Suprapubic skin (tissue), 4 donors: Measurements from ENCODE around the gene BMPR1B. TPM values are rescaled to one million over a fixed set of nuclear protein-coding genes. Genes with fewer than 3 reads are reported as not detected.

ENCODE experiments used
- DNase-seq, 2 donors: peaks; one replicate each; pipeline ENCODE4 v3.0.0-alpha.2; 2019; ENCODE audit warnings: low spot score in 2 of 2
- H3K27ac ChIP-seq: fragments of 200-600 bp; sonication (generic); one replicate; pipeline ENCODE4 v1.5.1; 2019
- H3K27me3 ChIP-seq: fragments of 200-600 bp; sonication (generic); one replicate; pipeline ENCODE4 v1.5.1; 2019
- H3K36me3 ChIP-seq: fragments of 200-600 bp; sonication (generic); one replicate; pipeline ENCODE4 v1.5.1; 2019
- H3K4me1 ChIP-seq: fragments of 200-600 bp; sonication (generic); one replicate; pipeline ENCODE4 v1.5.1; 2019
- H3K4me3 ChIP-seq: fragments of 200-600 bp; sonication (generic); one replicate; pipeline ENCODE4 v1.5.1; 2019; ENCODE audit warnings: mild to moderate bottlenecking
- H3K9me3 ChIP-seq: fragments of 200-600 bp; sonication (generic); one replicate; pipeline ENCODE4 v1.5.1; 2019
- CTCF ChIP-seq, 2 donors: fragments of 200-600 bp in 1 of 2; fragments of 450-650 bp in 1 of 2; sonication (generic) in 1 of 2; IDR thresholded peaks; one replicate each; pipeline ENCODE4 v1.5.1; 2016 to 2019; ENCODE audit warnings: antibody characterized with exemption in 2 of 2, mild to moderate bottlenecking in 1 of 2, moderate library complexity in 1 of 2
- EP300 ChIP-seq: sonication (generic); formaldehyde crosslinking; IDR thresholded peaks from one replicate; pipeline ENCODE4 v1.6.1; 2017; ENCODE audit warnings: antibody characterized with exemption
- POLR2A ChIP-seq, 2 donors: fragments of 450-650 bp; IDR thresholded peaks; one replicate each; pipeline ENCODE4 v1.6.1; 2017; ENCODE audit warnings: antibody characterized with exemption in 2 of 2, mild to moderate bottlenecking in 2 of 2, moderate library complexity in 2 of 2
- POLR2AphosphoS5 ChIP-seq, 3 donors: sonication (generic); formaldehyde crosslinking; IDR thresholded peaks; one replicate each; pipeline ENCODE4 v1.6.1; 2017; ENCODE audit warnings: antibody characterized with exemption in 3 of 3
- WGBS: methylation state at CpG from one replicate; pipeline ENCODE4 v1.1.5; 2018; 5-methylcytosine and 5-hydroxymethylcytosine counted together
- total RNA-seq, 4 donors: library from RNA; depleted of rRNA; stranded (reverse); fragments of >200 nt; gene quantifications; one replicate each; pipeline ENCODE4 v1.1.0, GENCODE V29; 2016

The BMPR1B gene
- total RNA-seq, 4 donors from 2014 or later, result 0.38 to 1.2 (median 0.75) TPM

- H3K27ac ChIP-seq, result no peak overlapping the region
- TF ChIP-seq POLR2A (IDR thresholded peaks at IDR 0.05), result no peak
- TF ChIP-seq CTCF (IDR thresholded peaks at IDR 0.05), result no peak
- no peak for TF ChIP-seq EP300
- TF ChIP-seq POLR2AphosphoS5 (IDR thresholded peaks at IDR 0.05), result no peak
- H3K36me3 ChIP-seq, result no peaks in the 10 kb centered on the region
- DNase-seq, result no peak
- H3K4me3 ChIP-seq, result no peak overlapping the region
- H3K9me3 ChIP-seq, result no peaks in the 10 kb centered on the region
- no peaks in the 10 kb centered on the region for H3K27me3 ChIP-seq
- H3K4me1 ChIP-seq, result no peaks in the 10 kb centered on the region
- 61% methylated on average over 3 of the region's 3 CpGs for WGBS
Measured at GRCh38 chr4:94957030-94957429, 199.3 kb downstream of the BMPR1B start.

GRCh38 chr4:94959307-94959706 lies 201.6 kb downstream of the BMPR1B start:
- WGBS, result 89% methylated on average over 1 of the region's 1 CpG
- Histone ChIP-seq H3K27ac (no peak overlapping the region), H3K9me3 (no peaks in the 10 kb centered on the region), H3K36me3 (no peaks in the 10 kb centered on the region), H3K27me3 (no peaks in the 10 kb centered on the region), H3K4me1 (no peaks in the 10 kb centered on the region), H3K4me3 (no peak overlapping the region)
- no peak for DNase-seq
- no peak for TF ChIP-seq CTCF (IDR thresholded peaks at IDR 0.05)
- TF ChIP-seq POLR2AphosphoS5 (IDR thresholded peaks at IDR 0.05), result no peak
- no peak for TF ChIP-seq POLR2A (IDR thresholded peaks at IDR 0.05)
- TF ChIP-seq EP300, result no peak

GRCh38 chr4:94960708-94961107 lies 203.0 kb downstream of the BMPR1B start:
- Histone ChIP-seq H3K27ac (no peak overlapping the region), H3K4me1 (no peaks in the 10 kb centered on the region), H3K27me3 (no peaks in the 10 kb centered on the region), H3K9me3 (no peaks in the 10 kb centered on the region), H3K36me3 (no peaks in the 10 kb centered on the region), H3K4me3 (no peak overlapping the region)
- no peak for DNase-seq
- no peak for TF ChIP-seq CTCF (IDR thresholded peaks at IDR 0.05)
- no peak for TF ChIP-seq POLR2AphosphoS5 (IDR thresholded peaks at IDR 0.05)
- TF ChIP-seq EP300, result no peak
- TF ChIP-seq POLR2A (IDR thresholded peaks at IDR 0.05), result no peak
- 100% methylated on average over 1 of the region's 1 CpG for WGBS

- DNase-seq, result no peak
- Histone ChIP-seq H3K9me3 (no peaks in the 10 kb centered on the region), H3K27me3 (no peaks in the 10 kb centered on the region), H3K4me1 (no peaks in the 10 kb centered on the region), H3K36me3 (no peaks in the 10 kb centered on the region), H3K27ac (no peak overlapping the region), H3K4me3 (no peak overlapping the region)
- TF ChIP-seq CTCF (IDR thresholded peaks at IDR 0.05), result no peak
- no peak for TF ChIP-seq EP300
- no peak for TF ChIP-seq POLR2A (IDR thresholded peaks at IDR 0.05)
- TF ChIP-seq POLR2AphosphoS5 (IDR thresholded peaks at IDR 0.05), result no peak
- WGBS, result 89% methylated on average over 2 of the region's 2 CpGs
Measured at GRCh38 chr4:94961420-94961819, 203.7 kb downstream of the BMPR1B start.

- TF ChIP-seq CTCF (IDR thresholded peaks at IDR 0.05) (no peak), POLR2AphosphoS5 (IDR thresholded peaks at IDR 0.05) (no peak), EP300 (no peak), POLR2A (IDR thresholded peaks at IDR 0.05) (no peak)
- Histone ChIP-seq H3K4me1 (no peaks in the 10 kb centered on the region), H3K27ac (no peak overlapping the region), H3K27me3 (no peaks in the 10 kb centered on the region), H3K4me3 (no peak overlapping the region), H3K9me3 (no peaks in the 10 kb centered on the region), H3K36me3 (no peaks in the 10 kb centered on the region)
- DNase-seq, result no peak
Measured at GRCh38 chr4:94962484-94962883, 204.7 kb downstream of the BMPR1B start.
